HEK293 (cell line): ENCODE measurements around the gene NOC4L.

Experiments used
- CTCF ChIA-PET: fragments of 350-600 bp; formaldehyde crosslinking; extraction: SDS; loops from one replicate; lab custom pipeline; 2021; ENCODE audit warnings: antibody characterized with exemption; lab: Yijun Ruan, JAX
- POLR2A ChIA-PET: fragments of 300-600 bp; formaldehyde crosslinking; extraction: SDS; loops from one replicate; lab custom pipeline; 2020; ENCODE audit warnings: antibody characterized with exemption, inconsistent platforms; lab: Yijun Ruan, JAX
- H3K27ac ChIP-seq: fragments of 200-500 bp; sonication (Bioruptor generic); 2 replicates; pipeline ENCODE4 v1.5.1; 2014; ENCODE audit warnings: low read depth, low read length, control low read depth, inconsistent platforms; ENCODE audit errors: extremely low read depth
- H3K36me3 ChIP-seq, 2 experiments: fragments of 200-500 bp in 1 of 2; sonication (Bioruptor generic) in 1 of 2; 1 replicate in 1 of 2; 2 replicates in 1 of 2; pipeline ENCODE4 v1.5.1; 2014 to 2017; ENCODE audit warnings: inconsistent platforms in 2 of 2, low read length in 2 of 2; ENCODE audit not compliant: control insufficient read depth in 2 of 2, insufficient read depth in 1 of 2
- H3K4me1 ChIP-seq: fragments of 200-500 bp; sonication (Bioruptor generic); 2 replicates; pipeline ENCODE4 v1.5.1; 2014; ENCODE audit warnings: mild to moderate bottlenecking, low read length, inconsistent platforms; ENCODE audit not compliant: control insufficient read depth, insufficient read depth
- H3K4me3 ChIP-seq: 2 replicates; pipeline ENCODE4 v1.5.1; 2011; ENCODE audit warnings: low read depth, mild to moderate bottlenecking, control low read depth, low read length, moderate library complexity
- H3K9me3 ChIP-seq: fragments of 200-500 bp; sonication (Bioruptor generic); 2 replicates; pipeline ENCODE4 v1.5.1; 2014; ENCODE audit warnings: low read depth, low read length, inconsistent platforms; ENCODE audit not compliant: control insufficient read depth, insufficient read depth
- HOXA7 ChIP-seq: sonication (generic); formaldehyde crosslinking; IDR thresholded peaks from 2 replicates; pipeline ENCODE4 v1.8.1; 2022; ENCODE audit warnings: missing genetic modification reagents, borderline replicate concordance
- INSM2 ChIP-seq: fragments of 450-650 bp; formaldehyde crosslinking; IDR thresholded peaks from 2 replicates; pipeline ENCODE4 v1.5.1; 2016; ENCODE audit warnings: missing biosample characterization, missing genetic modification characterization
- PRDM10 ChIP-seq: fragments of 450-650 bp; formaldehyde crosslinking; IDR thresholded peaks from 2 replicates; pipeline ENCODE4 v1.5.1; 2016; ENCODE audit warnings: missing biosample characterization, missing genetic modification characterization
- SP2 ChIP-seq: fragments of 450-650 bp; formaldehyde crosslinking; IDR thresholded peaks from 2 replicates; pipeline ENCODE4 v1.5.1; 2016; ENCODE audit warnings: missing biosample characterization, missing genetic modification characterization
- TRIM28 ChIP-seq: IDR thresholded peaks from 2 replicates; pipeline ENCODE4 v1.6.1; 2011; ENCODE audit warnings: low read length, control low read depth, borderline replicate concordance
- ZBTB11 ChIP-seq: fragments of 450-650 bp; formaldehyde crosslinking; conservative IDR thresholded peaks from 2 replicates; pipeline ENCODE4 v1.5.1; 2016; ENCODE audit warnings: low read depth, missing biosample characterization, missing genetic modification characterization
- ZBTB8A ChIP-seq: fragments of 450-650 bp; formaldehyde crosslinking; IDR thresholded peaks from 2 replicates; pipeline ENCODE4 v1.5.1; 2016; ENCODE audit warnings: missing biosample characterization, missing genetic modification characterization
- ZNF155 ChIP-seq: fragments of 450-650 bp; formaldehyde crosslinking; IDR thresholded peaks from 2 replicates; pipeline ENCODE4 v1.5.1; 2016; ENCODE audit warnings: missing biosample characterization, missing genetic modification characterization
- ZNF157 ChIP-seq: fragments of 450-650 bp; formaldehyde crosslinking; IDR thresholded peaks from 2 replicates; pipeline ENCODE4 v1.5.1; 2016; ENCODE audit warnings: missing biosample characterization, missing genetic modification characterization
- ZNF184 ChIP-seq: fragments of 450-650 bp; IDR thresholded peaks from 2 replicates; pipeline ENCODE4 v1.5.1; 2018; ENCODE audit warnings: missing biosample characterization, mild to moderate bottlenecking, missing genetic modification characterization
- ZNF202 ChIP-seq: fragments of 450-650 bp; formaldehyde crosslinking; IDR thresholded peaks from 2 replicates; pipeline ENCODE4 v1.5.1; 2016; ENCODE audit warnings: missing biosample characterization, missing genetic modification characterization, borderline replicate concordance
- ZNF280C ChIP-seq: fragments of 450-650 bp; formaldehyde crosslinking; IDR thresholded peaks from 2 replicates; pipeline ENCODE4 v1.5.1; 2016; ENCODE audit warnings: missing biosample characterization, missing genetic modification characterization
- ZNF501 ChIP-seq: fragments of 450-650 bp; formaldehyde crosslinking; IDR thresholded peaks from 2 replicates; pipeline ENCODE4 v1.5.1; 2016; ENCODE audit warnings: missing biosample characterization, missing genetic modification characterization
- ZSCAN16 ChIP-seq: fragments of 450-650 bp; formaldehyde crosslinking; IDR thresholded peaks from 2 replicates; pipeline ENCODE4 v1.5.1; 2016; ENCODE audit warnings: missing biosample characterization, missing genetic modification characterization
- ZSCAN18 ChIP-seq: fragments of 450-650 bp; formaldehyde crosslinking; IDR thresholded peaks from 2 replicates; pipeline ENCODE4 v1.5.1; 2016; ENCODE audit warnings: missing biosample characterization, missing genetic modification characterization
- ZSCAN4 ChIP-seq: fragments of 450-650 bp; formaldehyde crosslinking; IDR thresholded peaks from 2 replicates; pipeline ENCODE4 v1.5.1; 2017; ENCODE audit warnings: missing biosample characterization, missing genetic modification characterization

Gene NOC4L

GRCh38 chr12:132115500-132115899 is 28.8 kb upstream of the NOC4L start:
- ChIA-PET CTCF (no interaction called here), POLR2A (no interaction called here)
- H3K36me3 ChIP-seq = peaks cover 7 to 83% of the 10 kb centered on the region in 2 experiments; a peak in 2 of 3 replicates
- no peaks in the 10 kb centered on the region for H3K9me3 ChIP-seq
- H3K4me3 ChIP-seq = no peak overlapping the region
- no peak overlapping the region for H3K27ac ChIP-seq
- TF ChIP-seq ZSCAN4 (tag by site-specific recombination) (no peak), ZNF155 (tag by site-specific recombination) (no peak), TRIM28 (no peak), ZNF157 (no peak), PRDM10 (tag by site-specific recombination) (no peak), ZBTB11 (no peak), ZNF501 (tag by site-specific recombination) (no peak), ZSCAN16 (no peak), ZNF280C (no peak), HOXA7 (CRISPR knock-in tag) (no peak), SP2 (tag by site-specific recombination) (no peak), ZNF202 (tag by site-specific recombination) (no peak), ZBTB8A (tag by site-specific recombination) (no peak), ZNF184 (tag by site-specific recombination) (no peak), INSM2 (no peak), ZSCAN18 (tag by site-specific recombination) (no peak)
- H3K4me1 ChIP-seq = no peaks in the 10 kb centered on the region
